Smooth muscle cell (in vitro differentiated cells): ENCODE measurements around the gene CTNND2. TPM values are rescaled to one million over a fixed set of nuclear protein-coding genes. Genes with fewer than 3 reads are reported as not detected.

Experiments used
- DNase-seq: peaks from one replicate; lab custom pipeline; 2025; ENCODE audit not compliant: unreplicated experiment; lab: John Stamatoyannopoulos, UW
- H2AFZ ChIP-seq: fragments of 200-600 bp; sonication (generic); 2 replicates; pipeline ENCODE4 v1.6.0; 2016; ENCODE audit warnings: antibody characterized with exemption, low read depth, mild to moderate bottlenecking
- H3F3A ChIP-seq: fragments of 200-600 bp; sonication (generic); 2 replicates; pipeline ENCODE4 v1.6.0; 2017; ENCODE audit warnings: antibody characterized with exemption, low read depth
- H3K27ac ChIP-seq: fragments of 200-600 bp; sonication (generic); 2 replicates; pipeline ENCODE4 v1.5.1; 2016; ENCODE audit warnings: low read depth, mild to moderate bottlenecking
- H3K27me3 ChIP-seq: fragments of 200-600 bp; sonication (generic); 2 replicates; pipeline ENCODE4 v1.6.1; 2016; ENCODE audit warnings: low read depth, mild to moderate bottlenecking
- H3K36me3 ChIP-seq: fragments of 200-600 bp; sonication (generic); 2 replicates; pipeline ENCODE4 v1.5.1; 2016; ENCODE audit warnings: low read depth
- H3K4me1 ChIP-seq: fragments of 200-600 bp; sonication (generic); 2 replicates; pipeline ENCODE4 v1.5.1; 2016; ENCODE audit warnings: low read depth
- H3K4me2 ChIP-seq: fragments of 200-600 bp; sonication (generic); 2 replicates; pipeline ENCODE4 v1.6.0; 2016; ENCODE audit warnings: mild to moderate bottlenecking
- H3K4me3 ChIP-seq: fragments of 200-600 bp; sonication (generic); 2 replicates; pipeline ENCODE4 v1.5.1; 2016; ENCODE audit warnings: mild to moderate bottlenecking
- H3K79me2 ChIP-seq: fragments of 200-600 bp; sonication (generic); 2 replicates; pipeline ENCODE4 v1.6.0; 2016; ENCODE audit warnings: low read depth, mild to moderate bottlenecking
- H3K9ac ChIP-seq: fragments of 200-600 bp; sonication (generic); 2 replicates; pipeline ENCODE4 v1.6.0; 2016; ENCODE audit warnings: low read depth
- H3K9me3 ChIP-seq: fragments of 200-600 bp; sonication (generic); replicated peaks from 2 replicates; pipeline ENCODE4 v1.5.1; 2016; ENCODE audit warnings: low read depth
- H4K20me1 ChIP-seq: fragments of 200-600 bp; sonication (generic); 2 replicates; pipeline ENCODE4 v1.6.0; 2016; ENCODE audit warnings: low read depth
- CTCF ChIP-seq: fragments of 200-600 bp; sonication (generic); IDR thresholded peaks from 2 replicates; pipeline ENCODE4 v1.5.1; 2017; ENCODE audit warnings: borderline replicate concordance, mild to moderate bottlenecking, antibody characterized with exemption; ENCODE audit not compliant: insufficient read depth, poor library complexity, severe bottlenecking
- WGBS: methylation state at CpG from one replicate; pipeline ENCODE4 v1.1.7; 2016; ENCODE audit warnings: low lambda C conversion rate; 5-methylcytosine and 5-hydroxymethylcytosine counted together
- polyA plus RNA-seq: library from polyadenylated mRNA; unstranded; fragments of >200 nt; fragmentation: Nextera tagmentation; extraction: Ambion mirVana; gene quantifications from 2 replicates; pipeline ENCODE4 v1.2.1, GENCODE V29; 2016
- total RNA-seq: library from RNA; depleted of rRNA; stranded (reverse); fragments of >200 nt; gene quantifications from 2 replicates; pipeline ENCODE4 v1.2.3, GENCODE V29; 2014

CTNND2 gene
- total and polyA plus RNA-seq, 2 experiments from 2014 or later: 2.7 to 5.8 TPM

- no peaks in the 10 kb centered on the region for H3K79me2 ChIP-seq
- H3F3A ChIP-seq: no peaks in the 10 kb centered on the region
- TF ChIP-seq CTCF: no peak
- no peak overlapping the region for H2AFZ ChIP-seq
- H3K4me3 ChIP-seq: no peak overlapping the region
- H3K9ac ChIP-seq: no peak overlapping the region
- no peaks in the 10 kb centered on the region for H4K20me1 ChIP-seq
- H3K27me3 ChIP-seq: no peaks in the 10 kb centered on the region
- H3K4me2 ChIP-seq: no peak overlapping the region
- no peaks in the 10 kb centered on the region for H3K36me3 ChIP-seq
- H3K27ac ChIP-seq: no peak overlapping the region
- no peaks in the 10 kb centered on the region for H3K9me3 ChIP-seq
- 96% methylated on average over 8 of the region's 8 CpGs for WGBS
- DNase-seq: no peak
- H3K4me1 ChIP-seq: no peaks in the 10 kb centered on the region
These were observed 143.2 kb downstream of the CTNND2 start for GRCh38 chr5:11760934-11761603.

- Histone ChIP-seq H3K4me1 (no peaks in the 10 kb centered on the region), H2AFZ (no peak overlapping the region), H4K20me1 (no peaks in the 10 kb centered on the region), H3K79me2 (no peaks in the 10 kb centered on the region), H3K4me3 (no peak overlapping the region), H3F3A (no peaks in the 10 kb centered on the region), H3K36me3 (no peaks in the 10 kb centered on the region), H3K9ac (no peak overlapping the region), H3K9me3 (no peaks in the 10 kb centered on the region), H3K27ac (no peak overlapping the region), H3K27me3 (no peaks in the 10 kb centered on the region), H3K4me2 (no peak overlapping the region)
- TF ChIP-seq CTCF: no peak
- WGBS: 74% methylated on average over 1 of the region's 1 CpG
- no peak for DNase-seq
These were observed 145.9 kb downstream of the CTNND2 start for GRCh38 chr5:11758321-11758720.

- no peak overlapping the region for H3K4me2 ChIP-seq
- no peak overlapping the region for H2AFZ ChIP-seq
- DNase-seq: no peak
- H4K20me1 ChIP-seq: no peaks in the 10 kb centered on the region
- H3K27me3 ChIP-seq: no peaks in the 10 kb centered on the region
- H3K4me1 ChIP-seq: no peaks in the 10 kb centered on the region
- no peak for TF ChIP-seq CTCF
- H3K9ac ChIP-seq: no peak overlapping the region
- H3K36me3 ChIP-seq: no peaks in the 10 kb centered on the region
- no peak overlapping the region for H3K4me3 ChIP-seq
- H3K79me2 ChIP-seq: no peaks in the 10 kb centered on the region
- H3K9me3 ChIP-seq: no peaks in the 10 kb centered on the region
- no peaks in the 10 kb centered on the region for H3F3A ChIP-seq
- H3K27ac ChIP-seq: no peak overlapping the region
- 58% methylated on average over 1 of the region's 1 CpG for WGBS
These were observed 146.6 kb downstream of the CTNND2 start for GRCh38 chr5:11757661-11758060.

- no peak for TF ChIP-seq CTCF
- no peaks in the 10 kb centered on the region for H3K27me3 ChIP-seq
- H3K4me1 ChIP-seq: no peaks in the 10 kb centered on the region
- no peaks in the 10 kb centered on the region for H3F3A ChIP-seq
- no peak overlapping the region for H2AFZ ChIP-seq
- no peak overlapping the region for H3K4me3 ChIP-seq
- no peak for DNase-seq
- H3K4me2 ChIP-seq: no peak overlapping the region
- H3K79me2 ChIP-seq: peaks cover 7% of the 10 kb centered on the region
- no peaks in the 10 kb centered on the region for H3K9me3 ChIP-seq
- WGBS: 91% methylated on average over 3 of the region's 3 CpGs
- H3K27ac ChIP-seq: no peak overlapping the region
- no peaks in the 10 kb centered on the region for H4K20me1 ChIP-seq
- no peaks in the 10 kb centered on the region for H3K36me3 ChIP-seq
- H3K9ac ChIP-seq: no peak overlapping the region
These were observed 167.2 kb downstream of the CTNND2 start for GRCh38 chr5:11737010-11737409.
